H1 (cell line): ENCODE measurements around the gene LTF. TPM values are rescaled to one million over a fixed set of nuclear protein-coding genes. Genes with fewer than 3 reads are reported as not detected.
A peak's percentile ranks its signal among the peaks of the same experiment; 100 is the strongest.

Experiments used
- CTCF ChIA-PET: fragments of 300-600 bp; sonication (Branson Sonifier 250); formaldehyde crosslinking; loops from one replicate; lab custom pipeline; 2021; ENCODE audit not compliant: partially characterized antibody; lab: Charles Lee
- POLR2A ChIA-PET: fragments of 300-600 bp; sonication (Branson Sonifier 250); formaldehyde crosslinking; loops from one replicate; lab custom pipeline; 2021; ENCODE audit warnings: inconsistent platforms; ENCODE audit not compliant: partially characterized antibody; lab: Charles Lee
- DNase-seq, 2 experiments: peaks; one replicate each; pipeline versions ENCODE4 v3.0.0 to v3.0.0-alpha.2; 2010 to 2022; ENCODE audit warnings: low spot score in 2 of 2, low read depth in 1 of 2, mixed read lengths in 1 of 2
- FAIRE-seq: peaks from 2 replicates; lab custom pipeline; 2011; peaks lifted over from hg19 to GRCh38; lab: Jason Lieb, UNC
- H2AFZ ChIP-seq: 2 replicates; pipeline ENCODE4 v1.8.1; 2012; ENCODE audit warnings: low read length, inconsistent platforms
- H2AK5ac ChIP-seq: 2 replicates; pipeline ENCODE4 v1.6.1; 2013; ENCODE audit warnings: low read depth, low read length
- H2BK120ac ChIP-seq: replicated peaks from 2 replicates; pipeline ENCODE3; 2013; ENCODE audit warnings: low read depth, low read length, inconsistent platforms
- H2BK12ac ChIP-seq: 2 replicates; pipeline ENCODE4 v1.6.1; 2013; ENCODE audit warnings: low read depth, low read length
- H2BK15ac ChIP-seq: 2 replicates; pipeline ENCODE4 v1.6.1; 2013; ENCODE audit warnings: low read length
- H2BK20ac ChIP-seq: 2 replicates; pipeline ENCODE4 v1.6.1; 2013; ENCODE audit warnings: low read length
- H2BK5ac ChIP-seq: 2 replicates; pipeline ENCODE4 v1.6.1; 2013; ENCODE audit warnings: low read depth, low read length
- H3K14ac ChIP-seq: 2 replicates; pipeline ENCODE4 v1.6.1; 2013; ENCODE audit warnings: inconsistent platforms; ENCODE audit not compliant: insufficient read length
- H3K18ac ChIP-seq: 2 replicates; pipeline ENCODE4 v1.6.1; 2013; ENCODE audit warnings: low read length; ENCODE audit errors: extremely low read depth
- H3K23ac ChIP-seq: 2 replicates; pipeline ENCODE4 v1.6.1; 2013; ENCODE audit warnings: inconsistent platforms; ENCODE audit not compliant: insufficient read length
- H3K23me2 ChIP-seq: 2 replicates; pipeline ENCODE4 v1.6.1; 2013; ENCODE audit warnings: low read depth, low read length
- H3K27ac ChIP-seq: 2 replicates; pipeline ENCODE4 v1.6.1; 2011; ENCODE audit warnings: low read depth, low read length, inconsistent platforms
- H3K27me3 ChIP-seq, 4 experiments: replicated peaks in 1 of 4; 1 replicate in 1 of 4; 2 replicates in 3 of 4; pipeline versions ENCODE4 v1.6.1 to v1.8.1; 2011 to 2013; ENCODE audit warnings: low read length in 3 of 4, mild to moderate bottlenecking in 3 of 4, inconsistent platforms in 2 of 4, mixed read lengths in 2 of 4, moderate library complexity in 1 of 4; ENCODE audit not compliant: control insufficient read depth in 3 of 4, insufficient read depth in 3 of 4; ENCODE audit errors: extremely low read depth in 1 of 4
- H3K36me3 ChIP-seq, 4 experiments: 2 replicates each; pipeline versions ENCODE4 v1.6.1 to v1.8.1; 2011 to 2013; ENCODE audit warnings: mild to moderate bottlenecking in 4 of 4, low read length in 3 of 4, moderate library complexity in 2 of 4, control low read depth in 1 of 4, inconsistent platforms in 1 of 4; ENCODE audit not compliant: insufficient read depth in 4 of 4, control insufficient read depth in 2 of 4
- H3K4ac ChIP-seq: replicated peaks from 2 replicates; pipeline ENCODE3; 2013; ENCODE audit warnings: low read length, low read depth, mixed read lengths, inconsistent platforms; ENCODE audit not compliant: insufficient read length
- H3K4me1 ChIP-seq, 4 experiments: replicated peaks in 1 of 4; 1 replicate in 1 of 4; 2 replicates in 3 of 4; pipeline versions ENCODE4 v1.6.1 to v1.8.1; 2011 to 2013; ENCODE audit warnings: low read length in 3 of 4, inconsistent platforms in 2 of 4, mixed read lengths in 1 of 4; ENCODE audit not compliant: insufficient read depth in 4 of 4, control insufficient read depth in 3 of 4
- H3K4me2 ChIP-seq, 2 experiments: 2 replicates each; pipeline versions ENCODE4 v1.6.1 to v1.8.1; 2011 to 2013; ENCODE audit warnings: low read depth in 2 of 2, low read length in 2 of 2, control low read depth in 1 of 2, inconsistent platforms in 1 of 2, mild to moderate bottlenecking in 1 of 2; ENCODE audit not compliant: insufficient read depth in 1 of 2
- H3K4me3 ChIP-seq, 4 experiments: fragments of 200-600, 300-600 bp in 1 of 4; sonication (generic), shearing (Covaris generic), sonication (Bioruptor Twin) in 1 of 4; 2 replicates each; pipeline versions ENCODE4 v1.5.1 to v1.8.1; 2011 to 2016; ENCODE audit warnings: low read length in 4 of 4, low read depth in 3 of 4, control low read depth in 2 of 4, inconsistent platforms in 2 of 4, mild to moderate bottlenecking in 2 of 4, mixed read lengths in 1 of 4, moderate library complexity in 1 of 4; ENCODE audit not compliant: insufficient read depth in 2 of 4; ENCODE audit errors: extremely low read depth in 1 of 4
- H3K56ac ChIP-seq: replicated peaks from 2 replicates; pipeline ENCODE3; 2013; ENCODE audit warnings: low read depth, mild to moderate bottlenecking, mixed read lengths, low read length, inconsistent platforms; ENCODE audit not compliant: insufficient read length
- H3K79me1 ChIP-seq: 2 replicates; pipeline ENCODE4 v1.6.1; 2013; ENCODE audit warnings: low read depth, low read length, control low read depth
- H3K79me2 ChIP-seq, 2 experiments: 2 replicates each; pipeline versions ENCODE4 v1.6.1 to v1.8.1; 2012 to 2013; ENCODE audit warnings: low read length in 2 of 2, mild to moderate bottlenecking in 2 of 2, inconsistent platforms in 1 of 2; ENCODE audit not compliant: insufficient read depth in 2 of 2, control insufficient read depth in 1 of 2
- H3K9ac ChIP-seq, 4 experiments: replicated peaks in 1 of 4; 1 replicate in 1 of 4; 2 replicates in 3 of 4; pipeline versions ENCODE4 v1.6.1 to v1.8.1; 2011 to 2013; ENCODE audit warnings: low read depth in 3 of 4, low read length in 3 of 4, control low read depth in 2 of 4, mild to moderate bottlenecking in 2 of 4, moderate library complexity in 2 of 4, inconsistent platforms in 1 of 4; ENCODE audit errors: extremely low read depth in 1 of 4
- H3K9me3 ChIP-seq, 2 experiments: 2 replicates each; pipeline versions ENCODE4 v1.6.1 to v1.8.1; 2012 to 2013; ENCODE audit warnings: mild to moderate bottlenecking in 2 of 2, moderate library complexity in 2 of 2, control low read depth in 1 of 2, inconsistent platforms in 1 of 2, low read depth in 1 of 2, low read length in 1 of 2, mixed read lengths in 1 of 2; ENCODE audit not compliant: insufficient read depth in 2 of 2
- H4K20me1 ChIP-seq, 2 experiments: replicated peaks in 1 of 2; 2 replicates each; pipeline versions ENCODE3 to v1.8.1; 2011 to 2013; ENCODE audit warnings: inconsistent platforms in 2 of 2, low read length in 2 of 2, mild to moderate bottlenecking in 1 of 2; ENCODE audit not compliant: insufficient read depth in 2 of 2, control insufficient read depth in 1 of 2
- H4K5ac ChIP-seq: 2 replicates; pipeline ENCODE4 v1.6.1; 2013; ENCODE audit warnings: low read length, low read depth, mixed read lengths, inconsistent platforms; ENCODE audit not compliant: insufficient read length
- H4K8ac ChIP-seq: 2 replicates; pipeline ENCODE4 v1.8.0; 2013; ENCODE audit warnings: mild to moderate bottlenecking, moderate library complexity, low read length, inconsistent platforms; ENCODE audit not compliant: insufficient read depth; ENCODE audit errors: extremely low read depth
- H4K91ac ChIP-seq: replicated peaks from 2 replicates; pipeline ENCODE3; 2013; ENCODE audit warnings: low read length, mixed read lengths, inconsistent platforms; ENCODE audit not compliant: insufficient read length
- ASH2L ChIP-seq: fragments of 200-600, 300-600 bp; sonication (generic); IDR thresholded peaks from one replicate; pipeline ENCODE4 v1.7.1; 2017; ENCODE audit warnings: low read length
- EP300 ChIP-seq, 2 experiments: IDR thresholded peaks; 1 replicate in 1 of 2; 2 replicates in 1 of 2; pipeline ENCODE4 v1.6.1; 2011 to 2012; ENCODE audit warnings: low read depth in 2 of 2, low read length in 2 of 2, mild to moderate bottlenecking in 2 of 2, borderline replicate concordance in 1 of 2, inconsistent platforms in 1 of 2, moderate library complexity in 1 of 2
- EZH2 ChIP-seq: fragments of 200-600 bp; sonication (generic); IDR thresholded peaks from 2 replicates; pipeline ENCODE4 v1.7.1; 2012; ENCODE audit warnings: low read depth, mild to moderate bottlenecking, moderate library complexity, low read length, inconsistent platforms; ENCODE audit not compliant: severe bottlenecking
- MAFK ChIP-seq: IDR thresholded peaks from 2 replicates; pipeline ENCODE4 v1.6.1; 2012; ENCODE audit warnings: low read depth, mild to moderate bottlenecking, improper control_type of control experiment, low read length
- POLR2A ChIP-seq, 2 experiments: IDR thresholded peaks; 1 replicate in 1 of 2; 2 replicates in 1 of 2; pipeline ENCODE4 v1.6.1; 2011; ENCODE audit warnings: low read depth in 2 of 2, low read length in 2 of 2, mild to moderate bottlenecking in 2 of 2; ENCODE audit errors: control extremely low read depth in 1 of 2
- RBBP5 ChIP-seq: IDR thresholded peaks from 2 replicates; pipeline ENCODE4 v1.7.1; 2012; ENCODE audit warnings: low read depth, mild to moderate bottlenecking, inconsistent platforms, low read length, moderate library complexity, borderline replicate concordance
- SIN3A ChIP-seq, 2 experiments: IDR thresholded peaks in 1 of 2; conservative IDR thresholded peaks in 1 of 2; 2 replicates each; pipeline ENCODE4 v1.6.1; 2011 to 2012; ENCODE audit warnings: low read length in 2 of 2, improper control_type of control experiment in 1 of 2, low read depth in 1 of 2, mild to moderate bottlenecking in 1 of 2
- TAF1 ChIP-seq: IDR thresholded peaks from 2 replicates; pipeline ENCODE4 v1.6.1; 2011; ENCODE audit warnings: mild to moderate bottlenecking, low read depth, low read length
- TCF12 ChIP-seq: IDR thresholded peaks from 2 replicates; pipeline ENCODE4 v1.6.1; 2011; ENCODE audit warnings: low read depth, mild to moderate bottlenecking, low read length
- WGBS, 2 experiments: shearing (Covaris generic) in 1 of 2; methylation state at CpG; one replicate each; pipeline versions ENCODE4 v1.1.6 to v1.1.7; 2013 to 2015; ENCODE audit warnings: low lambda C conversion rate in 2 of 2, mixed read lengths in 2 of 2, inconsistent platforms in 1 of 2, low coverage in 1 of 2, missing lambda C conversion rate in 1 of 2; ENCODE audit not compliant: insufficient replicate concordance in 2 of 2, insufficient coverage in 1 of 2, insufficient read length in 1 of 2; ENCODE audit errors: extremely low coverage in 1 of 2, missing lambda C conversion rate in 1 of 2; 5-methylcytosine and 5-hydroxymethylcytosine counted together
- polyA plus RNA-seq, 7 experiments: library from polyadenylated mRNA; depleted of rRNA in 3 of 7; stranded (reverse) in 5 of 7; unstranded in 2 of 7; fragments of >200 nt in 5 of 7; fragments of 200-250 nt in 2 of 7; gene quantifications; 1 replicate in 5 of 7; 2 replicates in 1 of 7; 4 replicates in 1 of 7; pipeline versions ENCODE4 v1.2.1 to v1.2.3, GENCODE V29; 2011 to 2013; ENCODE audit warnings: missing spikeins in 2 of 7, mixed read lengths in 2 of 7
- total RNA-seq: library from RNA; stranded (reverse); fragmentation: NEBNext Ultra II Directional; extraction: Animal tissue kit (Norgen Biotek cat#: 25700); gene quantifications from 2 replicates; pipeline ENCODE4 v1.2.1, GENCODE V29; 2021

Gene LTF
- total and polyA plus RNA-seq, 2 of the 8 experiments (the other 6 are each of a cell fraction or from before 2014, with no cell fraction given): 0.23 to 0.99 TPM

GRCh38 chr3:46498916-46499519, 34.3 kb upstream of the LTF start:
- Histone ChIP-seq H3K23ac (no peak overlapping the region), H3K27ac (no peak overlapping the region), H2AK5ac (no peak overlapping the region), H3K4me3 (no peak overlapping the region), H3K9me3 (peaks cover 0 to 4% of the 10 kb centered on the region in 2 experiments; a peak in 1 of 4 replicates), H4K91ac (no peak overlapping the region), H2AFZ (no peak overlapping the region), H3K79me1 (no peaks in the 10 kb centered on the region), H3K4me2 (no peak overlapping the region), H3K27me3 (peaks cover 0 to 4% (median 0%) of the 10 kb centered on the region in 4 experiments; a peak in 1 of 7 replicates), H4K20me1 (no peaks in the 10 kb centered on the region), H2BK20ac (no peak overlapping the region), H3K9ac (no peak overlapping the region), H2BK120ac (no peak overlapping the region), H3K18ac (no peak overlapping the region), H2BK5ac (peak overlapping the region; percentile 19; the same call in 1 of the 2 replicates), H3K14ac (no peak overlapping the region), H3K79me2 (no peaks in the 10 kb centered on the region), H4K5ac (no peak overlapping the region), H3K36me3 (no peaks in the 10 kb centered on the region), H3K23me2 (no peaks in the 10 kb centered on the region), H3K4ac (peak overlapping the region; percentile 22), H4K8ac (no peak overlapping the region; the same call in 1 of the 2 replicates), H2BK12ac (no peak overlapping the region), H2BK15ac (no peak overlapping the region), H3K4me1 (peaks cover 0 to 9% (median 2%) of the 10 kb centered on the region in 4 experiments; a peak in 4 of 7 replicates), H3K56ac (no peak overlapping the region)
- DNase-seq: peak in 1 of 2 experiments; percentile 14
- WGBS, 2 experiments: 89% methylated on average over 6 of the region's 6 CpGs; no CpG with 5 or more reads in 1 of the 2 experiments
- POLR2A ChIA-PET: interaction anchor here (0.6 to 1.7 kb wide), 8 partner anchors 9 to 164 kb away, joined by 3 to 11 read pairs (median 3); no protein-coding TSS in a partner anchor
- TF ChIP-seq EP300 (IDR thresholded peaks at IDR 0.05; ENCODE audit: borderline replicate concordance in 1 of 2, low read depth in 2 of 2, low read length in 2 of 2) (no peak), EZH2 (no peak), SIN3A (conservative IDR thresholded peaks at IDR 0.05 in 1 of 2, IDR thresholded peaks at IDR 0.05 in 1 of 2; ENCODE audit: low read depth in 1 of 2, low read length in 2 of 2) (no peak), POLR2A (IDR thresholded peaks at IDR 0.05; ENCODE audit: control extremely low read depth in 1 of 2, low read depth in 2 of 2, low read length in 2 of 2) (no peak), TAF1 (no peak), ASH2L (no peak), RBBP5 (no peak), TCF12 (no peak), MAFK (no peak)
- CTCF ChIA-PET: interaction anchor here (0.6 to 7.9 kb wide), 13 partner anchors 10 to 131 kb away, joined by 3 to 63 read pairs (median 4); no protein-coding TSS in a partner anchor
- no peak for FAIRE-seq
